Fibroblast of lung (primary cell): ENCODE results near the gene SLC6A13. TPM values are rescaled to one million over a fixed set of nuclear protein-coding genes. Genes with fewer than 3 reads are reported as not detected.
A peak's percentile ranks its signal among the peaks of the same experiment; 100 is the strongest.

ENCODE experiments used
- DNase-seq, 2 donors: peaks; one replicate each; pipeline versions ENCODE4 v3.0.0 to v3.0.0-alpha.2; 2010; ENCODE audit warnings: low read depth in 2 of 2
- H2AFZ ChIP-seq: 2 replicates; pipeline ENCODE4 v1.5.1; 2012; ENCODE audit warnings: low read length, control low read depth, inconsistent platforms
- H3K27ac ChIP-seq: 2 replicates; pipeline ENCODE4 v1.5.1; 2011; ENCODE audit warnings: low read length, control low read depth; ENCODE audit not compliant: insufficient read depth
- H3K27me3 ChIP-seq: 2 replicates; pipeline ENCODE4 v1.5.1; 2011; ENCODE audit warnings: mild to moderate bottlenecking, low read length; ENCODE audit not compliant: control insufficient read depth, insufficient read depth
- H3K36me3 ChIP-seq: 2 replicates; pipeline ENCODE4 v1.5.1; 2011; ENCODE audit warnings: low read length; ENCODE audit not compliant: control insufficient read depth, insufficient read depth
- H3K4me1 ChIP-seq: 2 replicates; pipeline ENCODE4 v1.5.1; 2011; ENCODE audit warnings: low read length; ENCODE audit not compliant: control insufficient read depth, insufficient read depth; ENCODE audit errors: extremely low read depth
- H3K4me2 ChIP-seq: 2 replicates; pipeline ENCODE4 v1.5.1; 2011; ENCODE audit warnings: low read length, control low read depth; ENCODE audit not compliant: insufficient read depth; ENCODE audit errors: extremely low read depth
- H3K4me3 ChIP-seq, 4 experiments: fragments of 200-600 bp in 1 of 4; sonication (generic) in 1 of 4; replicated peaks in 1 of 4; 2 replicates each; pipeline ENCODE4 v1.5.1; 2011 to 2016; ENCODE audit warnings: low read length in 4 of 4, low read depth in 3 of 4, mild to moderate bottlenecking in 3 of 4, control low read depth in 2 of 4, inconsistent platforms in 1 of 4, mixed read lengths in 1 of 4; ENCODE audit not compliant: insufficient read depth in 1 of 4; ENCODE audit errors: control extremely low read depth in 1 of 4
- H3K79me2 ChIP-seq: 2 replicates; pipeline ENCODE4 v1.5.1; 2012; ENCODE audit warnings: mild to moderate bottlenecking, low read length, inconsistent platforms; ENCODE audit not compliant: control insufficient read depth, insufficient read depth
- H3K9ac ChIP-seq: 2 replicates; pipeline ENCODE4 v1.5.1; 2011; ENCODE audit warnings: mild to moderate bottlenecking, low read length, control low read depth; ENCODE audit not compliant: insufficient read depth
- H3K9me3 ChIP-seq: 2 replicates; pipeline ENCODE4 v1.5.1; 2012; ENCODE audit warnings: low read depth, low read length; ENCODE audit not compliant: control insufficient read depth, insufficient read depth
- H4K20me1 ChIP-seq: 2 replicates; pipeline ENCODE4 v1.5.1; 2011; ENCODE audit warnings: low read length; ENCODE audit not compliant: control insufficient read depth, insufficient read depth; ENCODE audit errors: extremely low read depth
- EZH2 ChIP-seq: IDR thresholded peaks from 2 replicates; pipeline ENCODE4 v1.5.1; 2012; ENCODE audit warnings: low read length, control low read depth, mild to moderate bottlenecking; ENCODE audit errors: missing control alignments
- polyA plus RNA-seq, 2 donors: library from polyadenylated mRNA; depleted of rRNA in 1 of 2; stranded (reverse) in 1 of 2; unstranded in 1 of 2; fragments of >200 nt; gene quantifications; 2 replicates each; pipeline ENCODE4 v1.2.1, GENCODE V29; 2011 to 2012; ENCODE audit warnings: missing spikeins in 1 of 2
- total RNA-seq: library from RNA; depleted of rRNA; stranded (reverse); fragments of >200 nt; gene quantifications from 2 replicates; pipeline ENCODE4 v1.2.1, GENCODE V29; 2014
- TF ChIP-seq, protein P1 (sequence below), 2 donors: IDR thresholded peaks in 1 of 2; conservative IDR thresholded peaks in 1 of 2; 1 replicate in 1 of 2; 2 replicates in 1 of 2; pipeline ENCODE4 v1.5.1; 2011 to 2012; ENCODE audit warnings: low read length in 2 of 2, control low read depth in 1 of 2, inconsistent platforms in 1 of 2, low read depth in 1 of 2, mild to moderate bottlenecking in 1 of 2

The SLC6A13 gene
- total and polyA plus RNA-seq, 2 donors (not counting 1 experiment from before 2014, with no cell fraction given): not detected

DNA sequence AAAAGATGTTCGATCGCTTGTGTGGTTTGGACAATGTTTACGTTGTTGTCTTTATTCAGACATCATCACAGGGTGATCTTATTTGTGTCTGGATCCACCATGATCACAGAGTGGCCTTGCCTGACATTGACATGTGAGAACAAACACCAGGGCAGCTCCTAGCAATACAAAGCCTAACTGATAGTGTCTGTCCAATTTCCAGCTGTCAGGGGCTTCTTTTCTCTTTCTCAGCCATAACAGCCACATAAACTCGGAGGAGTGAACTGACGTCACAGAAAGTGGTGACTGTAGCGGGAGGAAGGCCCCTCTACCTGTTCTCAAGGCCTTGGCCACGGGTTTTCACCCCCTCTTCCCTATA is 5.8 kb upstream of the SLC6A13 start:
- Histone ChIP-seq H3K9ac (no peak overlapping the region), H4K20me1 (no peaks in the 10 kb centered on the region), H3K4me3 (no peak overlapping the region), H3K79me2 (no peaks in the 10 kb centered on the region), H3K9me3 (no peaks in the 10 kb centered on the region), H3K27ac (no peak overlapping the region), H2AFZ (no peak overlapping the region), H3K4me1 (no peaks in the 10 kb centered on the region), H3K36me3 (no peaks in the 10 kb centered on the region), H3K27me3 (peaks cover 19% of the 10 kb centered on the region), H3K4me2 (no peak overlapping the region)
- no peak for TF ChIP-seq EZH2
- TF ChIP-seq, protein P1, sequence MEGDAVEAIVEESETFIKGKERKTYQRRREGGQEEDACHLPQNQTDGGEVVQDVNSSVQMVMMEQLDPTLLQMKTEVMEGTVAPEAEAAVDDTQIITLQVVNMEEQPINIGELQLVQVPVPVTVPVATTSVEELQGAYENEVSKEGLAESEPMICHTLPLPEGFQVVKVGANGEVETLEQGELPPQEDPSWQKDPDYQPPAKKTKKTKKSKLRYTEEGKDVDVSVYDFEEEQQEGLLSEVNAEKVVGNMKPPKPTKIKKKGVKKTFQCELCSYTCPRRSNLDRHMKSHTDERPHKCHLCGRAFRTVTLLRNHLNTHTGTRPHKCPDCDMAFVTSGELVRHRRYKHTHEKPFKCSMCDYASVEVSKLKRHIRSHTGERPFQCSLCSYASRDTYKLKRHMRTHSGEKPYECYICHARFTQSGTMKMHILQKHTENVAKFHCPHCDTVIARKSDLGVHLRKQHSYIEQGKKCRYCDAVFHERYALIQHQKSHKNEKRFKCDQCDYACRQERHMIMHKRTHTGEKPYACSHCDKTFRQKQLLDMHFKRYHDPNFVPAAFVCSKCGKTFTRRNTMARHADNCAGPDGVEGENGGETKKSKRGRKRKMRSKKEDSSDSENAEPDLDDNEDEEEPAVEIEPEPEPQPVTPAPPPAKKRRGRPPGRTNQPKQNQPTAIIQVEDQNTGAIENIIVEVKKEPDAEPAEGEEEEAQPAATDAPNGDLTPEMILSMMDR (conservative IDR thresholded peaks at IDR 0.05 in 1 of 2, IDR thresholded peaks at IDR 0.05 in 1 of 2; ENCODE audit: low read depth in 1 of 2, low read length in 2 of 2): no peak
- no peak for DNase-seq

DNA sequence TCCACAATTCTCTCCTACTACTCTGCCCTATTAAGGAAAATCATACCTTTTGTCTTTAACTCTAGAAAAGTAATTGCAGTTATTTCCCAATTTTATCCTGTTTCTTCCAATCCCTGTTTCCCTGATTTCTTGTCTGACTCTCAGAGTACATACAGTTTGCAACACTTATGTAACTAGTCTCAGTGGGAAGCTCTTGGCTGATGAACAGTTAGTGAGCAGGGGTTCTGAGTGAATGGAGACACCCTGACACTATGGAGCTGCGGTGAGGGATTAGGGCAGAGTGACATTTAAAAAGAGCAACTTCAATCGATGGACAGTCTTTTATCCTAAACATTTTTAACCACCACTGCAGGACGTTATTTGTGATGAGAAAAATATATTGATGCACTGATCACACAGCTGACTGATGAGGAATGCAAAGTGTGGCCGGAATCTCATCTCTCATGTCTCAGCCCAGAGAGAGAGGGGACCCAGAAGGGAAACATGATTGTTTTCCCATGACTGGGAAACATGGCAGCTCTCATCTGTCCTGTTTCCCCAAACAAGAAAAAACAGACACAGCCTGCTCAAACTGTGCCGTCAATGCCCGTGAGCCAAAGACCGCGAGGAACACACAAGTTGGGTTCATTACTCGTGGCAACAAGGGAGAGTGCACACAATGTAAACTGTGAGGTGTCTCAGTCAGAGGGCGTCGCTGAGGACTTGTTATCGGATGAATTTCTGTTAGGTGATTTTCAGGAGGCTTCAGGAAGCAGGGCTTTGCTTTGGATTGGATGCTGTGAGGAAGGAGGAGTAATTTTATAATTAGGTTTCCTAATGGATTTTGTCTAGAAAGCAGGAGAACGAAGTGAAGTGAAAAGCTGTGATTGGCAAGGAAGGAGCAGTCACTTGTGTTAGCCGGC is 5.2 kb upstream of the SLC6A13 start:
- Histone ChIP-seq H3K9ac (no peak overlapping the region), H3K9me3 (no peaks in the 10 kb centered on the region), H3K36me3 (no peaks in the 10 kb centered on the region), H4K20me1 (no peaks in the 10 kb centered on the region), H3K4me2 (no peak overlapping the region), H3K27me3 (peaks cover 19% of the 10 kb centered on the region), H3K79me2 (no peaks in the 10 kb centered on the region), H3K4me3 (no peak overlapping the region), H2AFZ (no peak overlapping the region), H3K4me1 (no peaks in the 10 kb centered on the region), H3K27ac (no peak overlapping the region)
- peak in 1 of 2 donors; percentile 14 for DNase-seq
- TF ChIP-seq EZH2: peak; percentile 75
- TF ChIP-seq, protein P1 (conservative IDR thresholded peaks at IDR 0.05 in 1 of 2, IDR thresholded peaks at IDR 0.05 in 1 of 2; ENCODE audit: low read depth in 1 of 2, low read length in 2 of 2): no peak

DNA sequence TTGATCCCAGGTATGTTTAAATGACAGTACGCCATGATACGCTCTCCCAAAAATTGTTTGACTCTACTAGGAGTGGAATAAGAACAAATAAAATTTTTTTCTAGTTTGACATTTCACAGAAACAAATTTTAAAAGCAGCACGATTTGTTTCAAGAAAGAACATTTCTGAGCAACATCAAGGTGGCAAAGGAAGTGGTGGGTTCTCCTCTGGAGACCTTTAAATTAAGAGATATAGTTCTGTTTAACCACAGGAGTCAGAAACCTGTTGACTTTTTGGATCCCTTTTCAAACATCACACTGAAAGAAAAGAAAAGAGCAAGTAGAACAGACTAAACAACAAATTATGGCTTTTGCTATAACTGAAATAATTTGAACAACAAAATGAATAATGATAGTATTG is 2.5 kb upstream of the SLC6A13 start:
- Histone ChIP-seq H3K4me1 (no peaks in the 10 kb centered on the region), H3K36me3 (no peaks in the 10 kb centered on the region), H3K27ac (no peak overlapping the region), H3K4me2 (no peak overlapping the region), H3K9me3 (no peaks in the 10 kb centered on the region), H2AFZ (no peak overlapping the region), H3K27me3 (peaks cover 21% of the 10 kb centered on the region), H4K20me1 (no peaks in the 10 kb centered on the region), H3K4me3 (no peak overlapping the region), H3K9ac (no peak overlapping the region), H3K79me2 (no peaks in the 10 kb centered on the region)
- TF ChIP-seq EZH2: no peak
- TF ChIP-seq, protein P1 (conservative IDR thresholded peaks at IDR 0.05 in 1 of 2, IDR thresholded peaks at IDR 0.05 in 1 of 2; ENCODE audit: low read depth in 1 of 2, low read length in 2 of 2): no peak
- no peak for DNase-seq
